HepG2 (cell line): ENCODE measurements around the gene NFATC2. TPM values are rescaled to one million over a fixed set of nuclear protein-coding genes. Genes with fewer than 3 reads are reported as not detected.

Experiments
- ATAC-seq: fragments of 200-7000 bp; cut with Tn5 transposase; 3 replicates; pipeline ENCODE4 v1.9.1; 2020; ENCODE audit warnings: mild to moderate bottlenecking, moderate library complexity
- BruUV-seq: library from RNA; stranded (reverse); fragments of 400-500 nt; replicated peaks from 2 replicates; lab custom pipeline; 2021; lab: Mats Ljungman, UMichigan
- CTCF ChIA-PET: fragments of 300-600 bp; formaldehyde crosslinking; extraction: SDS; loops from one replicate; lab custom pipeline; 2021; ENCODE audit warnings: low total read pairs, inconsistent platforms, low intra/inter-chr PET ratio; lab: Yijun Ruan, JAX
- POLR2A ChIA-PET: fragments of 350-600 bp; sonication (Branson Sonifier 250); formaldehyde crosslinking; loops from one replicate; lab custom pipeline; 2020; ENCODE audit warnings: antibody characterized with exemption, inconsistent platforms; lab: Yijun Ruan, JAX
- DNase-seq: peaks from one replicate; pipeline ENCODE4 v3.0.0-alpha.2; 2015; ENCODE audit warnings: low spot score
- FAIRE-seq: peaks from 3 replicates; lab custom pipeline; 2011; peaks lifted over from hg19 to GRCh38; lab: Jason Lieb, UNC
- H2AFZ ChIP-seq: one replicate; pipeline ENCODE4 v1.6.1; 2011; ENCODE audit warnings: low read length, inconsistent platforms
- H3K27ac ChIP-seq: fragments of 300-600 bp; 3 replicates; pipeline ENCODE4 v1.8.0; 2011; ENCODE audit warnings: mixed run types, mild to moderate bottlenecking, mixed read lengths, low read length, inconsistent platforms; ENCODE audit not compliant: insufficient read depth; ENCODE audit errors: extremely low read length
- H3K27me3 ChIP-seq, 2 experiments: fragments of 200-600 bp in 1 of 2; 2 replicates in 1 of 2; 3 replicates in 1 of 2; pipeline versions ENCODE4 v1.6.0 to v1.8.0; 2011; ENCODE audit warnings: low read length in 2 of 2, mild to moderate bottlenecking in 2 of 2, moderate library complexity in 2 of 2, inconsistent platforms in 1 of 2; ENCODE audit not compliant: insufficient read depth in 2 of 2, control insufficient read depth in 1 of 2
- H3K36me3 ChIP-seq, 2 experiments: fragments of 200-600 bp in 1 of 2; replicated peaks in 1 of 2; 2 replicates in 1 of 2; 3 replicates in 1 of 2; pipeline versions ENCODE4 v1.5.1 to v1.8.0; 2011; ENCODE audit warnings: low read length in 2 of 2, inconsistent platforms in 1 of 2; ENCODE audit not compliant: insufficient read depth in 2 of 2, control insufficient read depth in 1 of 2
- H3K4me1 ChIP-seq: 2 replicates; pipeline ENCODE4 v1.5.1; 2012; ENCODE audit warnings: low read length, inconsistent platforms; ENCODE audit not compliant: insufficient read depth
- H3K4me2 ChIP-seq: 2 replicates; pipeline ENCODE4 v1.6.0; 2011; ENCODE audit warnings: low read depth, low read length, inconsistent platforms
- H3K4me3 ChIP-seq, 3 experiments: fragments of 200-600 bp in 1 of 3; sonication (generic), shearing (Covaris generic) in 1 of 3; replicated peaks in 1 of 3; 2 replicates each; pipeline ENCODE4 v1.5.1; 2011 to 2016; ENCODE audit warnings: low read length in 3 of 3, inconsistent platforms in 2 of 3, low read depth in 2 of 3, mild to moderate bottlenecking in 2 of 3, control low read depth in 1 of 3, mixed read lengths in 1 of 3; ENCODE audit not compliant: insufficient read depth in 1 of 3
- H3K79me2 ChIP-seq: one replicate; pipeline ENCODE4 v1.6.1; 2011; ENCODE audit warnings: low read length, inconsistent platforms; ENCODE audit not compliant: insufficient read depth
- H3K9ac ChIP-seq: 2 replicates; pipeline ENCODE4 v1.6.0; 2011; ENCODE audit warnings: mild to moderate bottlenecking, low read depth, low read length, inconsistent platforms; ENCODE audit not compliant: insufficient read depth
- H3K9me3 ChIP-seq: 2 replicates; pipeline ENCODE4 v1.5.1; 2012; ENCODE audit warnings: mild to moderate bottlenecking, low read length
- H4K20me1 ChIP-seq: 2 replicates; pipeline ENCODE4 v1.6.0; 2011; ENCODE audit warnings: inconsistent platforms, mild to moderate bottlenecking, low read length, moderate library complexity; ENCODE audit not compliant: insufficient read depth
- FLYWCH1 ChIP-seq: sonication (generic); formaldehyde crosslinking; IDR thresholded peaks from 2 replicates; pipeline ENCODE4 v1.8.1; 2023; ENCODE audit warnings: mild to moderate bottlenecking, missing genetic modification reagents
- HOXA9 ChIP-seq: sonication (generic); formaldehyde crosslinking; IDR thresholded peaks from 2 replicates; pipeline ENCODE4 v1.8.1; 2022; ENCODE audit warnings: missing genetic modification reagents, mild to moderate bottlenecking, moderate library complexity, borderline replicate concordance
- ISX ChIP-seq: sonication (generic); formaldehyde crosslinking; conservative IDR thresholded peaks from 2 replicates; pipeline ENCODE4 v1.5.0; 2020; ENCODE audit warnings: missing genetic modification reagents
- KAT8 ChIP-seq: IDR thresholded peaks from 2 replicates; pipeline ENCODE4 v1.6.1; 2016; ENCODE audit warnings: missing genetic modification reagents, missing compliant biosample characterization
- MTA1 ChIP-seq: sonication (generic); formaldehyde crosslinking; IDR thresholded peaks from 2 replicates; pipeline ENCODE4 v1.4.0; 2020; ENCODE audit warnings: missing genetic modification reagents, mild to moderate bottlenecking, borderline replicate concordance
- NFIB ChIP-seq: sonication (generic); formaldehyde crosslinking; IDR thresholded peaks from 2 replicates; pipeline ENCODE4 v1.9.0; 2021; ENCODE audit warnings: missing genetic modification reagents, mild to moderate bottlenecking, borderline replicate concordance
- SETDB1 ChIP-seq: sonication (generic); formaldehyde crosslinking; IDR thresholded peaks from 2 replicates; pipeline ENCODE4 v1.5.1; 2020; ENCODE audit warnings: missing genetic modification reagents, mild to moderate bottlenecking, borderline replicate concordance
- ZBTB43 ChIP-seq: sonication (generic); formaldehyde crosslinking; conservative IDR thresholded peaks from 2 replicates; pipeline ENCODE4 v1.4.0; 2020; ENCODE audit warnings: missing genetic modification reagents
- ZBTB7A ChIP-seq: sonication (generic); formaldehyde crosslinking; IDR thresholded peaks from 2 replicates; pipeline ENCODE4 v1.8.0; 2022; ENCODE audit warnings: mild to moderate bottlenecking, missing genetic modification reagents
- ZSCAN20 ChIP-seq: sonication (generic); formaldehyde crosslinking; IDR thresholded peaks from 2 replicates; pipeline ENCODE4 v1.4.0; 2020; ENCODE audit warnings: missing genetic modification reagents, mild to moderate bottlenecking, borderline replicate concordance
- WGBS: methylation state at CpG from one replicate; pipeline ENCODE4 v1.1.6; 2017; ENCODE audit warnings: low lambda C conversion rate; 5-methylcytosine and 5-hydroxymethylcytosine counted together
- in situ Hi-C: cut with HindIII; loops from 2 replicates; pipeline ENCODE4 v1.10.0; 2017; ENCODE audit warnings: low pct_unique_long_range_greater_than_20kb; ENCODE audit not compliant: extremely low pct_ligation_motif_present
- intact Hi-C: fragments of 100-400 bp; cut with micrococcal nuclease; formaldehyde crosslinking; loops from one replicate; pipeline ENCODE4 v1.10.0; 2022; ENCODE audit not compliant: unreplicated experiment
- polyA plus RNA-seq, 8 experiments: library from polyadenylated mRNA; depleted of rRNA in 3 of 8; stranded (reverse) in 7 of 8; unstranded in 1 of 8; fragments of >200 nt; fragmentation: Illumina TruSeq in 4 of 8; extraction: Trizol in 4 of 8; gene quantifications; 2 replicates each; pipeline versions ENCODE4 v1.2.1 to v1.2.3, GENCODE V29; 2011 to 2016; ENCODE audit warnings: low read depth in 4 of 8, missing spikeins in 1 of 8, mixed read lengths in 1 of 8; ENCODE audit not compliant: insufficient read depth in 1 of 8
- total RNA-seq, 5 experiments: library from RNA; depleted of rRNA; stranded (reverse); fragments of >200 nt; fragmentation: Illumina TruSeq; extraction: Trizol; gene quantifications; 2 replicates each; pipeline ENCODE4 v1.2.3, GENCODE V29; 2016; ENCODE audit warnings: low read depth in 1 of 5
- TF ChIP-seq, protein P1 (sequence below): sonication (generic); formaldehyde crosslinking; IDR thresholded peaks from 2 replicates; pipeline ENCODE4 v1.5.1; 2020; ENCODE audit warnings: missing genetic modification reagents, mild to moderate bottlenecking, borderline replicate concordance
- TF ChIP-seq, protein P2 (sequence below): sonication (generic); formaldehyde crosslinking; IDR thresholded peaks from 2 replicates; pipeline ENCODE4 v1.5.1; 2020; ENCODE audit warnings: mild to moderate bottlenecking, missing genetic modification reagents, moderate library complexity

NFATC2 gene
- total and polyA plus RNA-seq, 2 of the 13 experiments (the other 11 are each of a cell fraction or from before 2014, with no cell fraction given): 1.9 to 3.3 TPM

DNA sequence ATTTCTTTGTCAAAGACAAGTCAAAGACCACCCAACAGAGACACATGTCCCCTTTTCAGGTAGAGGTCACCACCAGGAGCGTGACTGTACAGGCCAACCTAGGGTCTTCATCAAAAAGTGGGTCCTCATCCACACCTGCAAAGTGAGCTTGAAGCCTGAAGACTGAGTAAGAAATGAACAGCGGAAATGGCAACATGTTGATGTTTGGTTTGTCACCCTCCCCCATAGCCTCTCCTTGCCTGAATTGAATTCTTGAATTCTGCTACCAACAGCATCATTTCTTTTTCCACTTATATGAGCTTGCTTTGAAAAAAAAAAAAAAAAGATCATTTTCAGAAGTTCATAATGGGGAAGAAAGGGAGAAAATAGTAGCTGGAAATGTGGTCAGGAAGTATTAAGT lies 104.4 kb downstream of the NFATC2 start:
- Histone ChIP-seq H2AFZ (no peak overlapping the region), H4K20me1 (no peaks in the 10 kb centered on the region), H3K27me3 (no peaks in the 10 kb centered on the region), H3K9me3 (no peaks in the 10 kb centered on the region), H3K36me3 (peaks cover 12 to 40% of the 10 kb centered on the region in 2 experiments; a peak in 4 of 5 replicates), H3K27ac (no peak overlapping the region), H3K4me2 (no peak overlapping the region), H3K79me2 (no peaks in the 10 kb centered on the region), H3K4me3 (no peak overlapping the region), H3K4me1 (peaks cover 6% of the 10 kb centered on the region; the same call in 1 of the 2 replicates), H3K9ac (no peak overlapping the region)
- in situ Hi-C loops (no loop called here), intact Hi-C loops (no loop called here)
- ChIA-PET POLR2A (interaction anchor here (1.1 kb wide), 1 partner anchor 8 kb away, joined by 3 read pairs; no protein-coding TSS in a partner anchor), CTCF (no interaction called here)
- ATAC-seq: no peak
- FAIRE-seq: no peak
- WGBS: 95% methylated on average over 2 of the region's 2 CpGs
- no TSS peak for BruUV-seq
- DNase-seq: no peak
- TF ChIP-seq SETDB1 (CRISPR knock-in tag) (no peak), NFIB (CRISPR knock-in tag) (no peak), ZBTB43 (CRISPR knock-in tag) (no peak), HOXA9 (CRISPR knock-in tag) (no peak), ZBTB7A (CRISPR knock-in tag) (no peak), FLYWCH1 (CRISPR knock-in tag) (no peak), MTA1 (CRISPR knock-in tag) (no peak), ZSCAN20 (CRISPR knock-in tag) (no peak), KAT8 (no peak), ISX (CRISPR knock-in tag) (no peak)
- TF ChIP-seq, protein P1, sequence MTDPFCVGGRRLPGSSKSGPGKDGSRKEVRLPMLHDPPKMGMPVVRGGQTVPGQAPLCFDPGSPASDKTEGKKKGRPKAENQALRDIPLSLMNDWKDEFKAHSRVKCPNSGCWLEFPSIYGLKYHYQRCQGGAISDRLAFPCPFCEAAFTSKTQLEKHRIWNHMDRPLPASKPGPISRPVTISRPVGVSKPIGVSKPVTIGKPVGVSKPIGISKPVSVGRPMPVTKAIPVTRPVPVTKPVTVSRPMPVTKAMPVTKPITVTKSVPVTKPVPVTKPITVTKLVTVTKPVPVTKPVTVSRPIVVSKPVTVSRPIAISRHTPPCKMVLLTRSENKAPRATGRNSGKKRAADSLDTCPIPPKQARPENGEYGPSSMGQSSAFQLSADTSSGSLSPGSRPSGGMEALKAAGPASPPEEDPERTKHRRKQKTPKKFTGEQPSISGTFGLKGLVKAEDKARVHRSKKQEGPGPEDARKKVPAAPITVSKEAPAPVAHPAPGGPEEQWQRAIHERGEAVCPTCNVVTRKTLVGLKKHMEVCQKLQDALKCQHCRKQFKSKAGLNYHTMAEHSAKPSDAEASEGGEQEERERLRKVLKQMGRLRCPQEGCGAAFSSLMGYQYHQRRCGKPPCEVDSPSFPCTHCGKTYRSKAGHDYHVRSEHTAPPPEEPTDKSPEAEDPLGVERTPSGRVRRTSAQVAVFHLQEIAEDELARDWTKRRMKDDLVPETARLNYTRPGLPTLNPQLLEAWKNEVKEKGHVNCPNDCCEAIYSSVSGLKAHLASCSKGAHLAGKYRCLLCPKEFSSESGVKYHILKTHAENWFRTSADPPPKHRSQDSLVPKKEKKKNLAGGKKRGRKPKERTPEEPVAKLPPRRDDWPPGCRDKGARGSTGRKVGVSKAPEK (CRISPR knock-in tag): no peak
- TF ChIP-seq, protein P2, sequence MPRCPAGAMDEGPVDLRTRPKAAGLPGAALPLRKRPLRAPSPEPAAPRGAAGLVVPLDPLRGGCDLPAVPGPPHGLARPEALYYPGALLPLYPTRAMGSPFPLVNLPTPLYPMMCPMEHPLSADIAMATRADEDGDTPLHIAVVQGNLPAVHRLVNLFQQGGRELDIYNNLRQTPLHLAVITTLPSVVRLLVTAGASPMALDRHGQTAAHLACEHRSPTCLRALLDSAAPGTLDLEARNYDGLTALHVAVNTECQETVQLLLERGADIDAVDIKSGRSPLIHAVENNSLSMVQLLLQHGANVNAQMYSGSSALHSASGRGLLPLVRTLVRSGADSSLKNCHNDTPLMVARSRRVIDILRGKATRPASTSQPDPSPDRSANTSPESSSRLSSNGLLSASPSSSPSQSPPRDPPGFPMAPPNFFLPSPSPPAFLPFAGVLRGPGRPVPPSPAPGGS: no peak
